GM19035 (cell line): ENCODE data around the gene GTPBP2.

Experiments
- ATAC-seq: cut with Tn5 transposase; IDR thresholded peaks from one replicate; pipeline ENCODE4 v1.9.1; 2021; ENCODE audit not compliant: unreplicated experiment

GTPBP2 gene

GRCh38 chr6:43578748-43579147 is 50.3 kb downstream of the GTPBP2 start:
- no peak for ATAC-seq

DNA sequence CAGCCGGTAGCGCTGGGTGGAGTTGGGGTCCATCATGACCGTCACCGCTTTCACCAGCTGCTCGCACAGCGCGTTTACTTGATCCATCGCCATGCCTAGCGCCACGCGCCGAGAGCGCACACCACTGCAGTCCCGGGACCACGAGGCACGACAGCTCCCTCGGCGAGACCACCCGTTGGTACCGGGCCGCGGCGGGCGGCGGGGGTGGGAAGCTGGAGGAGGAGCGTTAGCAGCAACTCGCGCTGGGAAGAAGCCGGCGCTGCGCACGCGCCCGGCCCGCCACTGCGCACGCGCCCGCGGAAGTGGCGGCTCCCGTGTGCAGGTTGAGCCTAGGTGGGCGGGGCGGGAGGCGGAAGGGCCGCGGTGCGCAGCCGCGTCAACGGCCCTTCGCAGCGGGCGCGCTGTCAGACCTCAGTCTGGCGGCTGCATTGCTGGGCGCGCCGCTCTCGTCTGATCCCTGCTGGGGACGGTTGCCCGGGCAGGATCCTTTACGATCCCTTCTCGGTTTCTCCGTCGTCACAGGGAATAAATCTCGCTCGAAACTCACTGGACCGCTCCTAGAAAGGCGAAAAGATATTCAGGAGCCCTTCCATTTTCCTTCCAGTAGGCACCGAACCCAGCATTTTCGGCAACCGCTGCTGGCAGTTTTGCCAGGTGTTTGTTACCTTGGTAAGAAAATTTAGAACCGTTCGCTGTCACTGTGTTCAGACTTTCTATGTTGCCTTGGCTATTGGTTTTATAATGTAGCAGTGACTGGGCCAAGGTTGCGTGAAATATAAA is 53.1 kb downstream of the GTPBP2 start, which contains the start of the genes POLH and XPO5:
POLH (plus strand) TSS at position 414 of the 780 bp plus-strand sequence. CDS start 6,135 bp downstream, outside the sequence.
XPO5 (minus strand) TSS at position 267 of the 780 bp plus-strand sequence; CDS start at position 93, 174 bp downstream.
- ATAC-seq = peak; percentile 86

GRCh38 chr6:43575105-43575771 is 53.8 kb downstream of the GTPBP2 start:
- peak; percentile 1 for ATAC-seq

DNA sequence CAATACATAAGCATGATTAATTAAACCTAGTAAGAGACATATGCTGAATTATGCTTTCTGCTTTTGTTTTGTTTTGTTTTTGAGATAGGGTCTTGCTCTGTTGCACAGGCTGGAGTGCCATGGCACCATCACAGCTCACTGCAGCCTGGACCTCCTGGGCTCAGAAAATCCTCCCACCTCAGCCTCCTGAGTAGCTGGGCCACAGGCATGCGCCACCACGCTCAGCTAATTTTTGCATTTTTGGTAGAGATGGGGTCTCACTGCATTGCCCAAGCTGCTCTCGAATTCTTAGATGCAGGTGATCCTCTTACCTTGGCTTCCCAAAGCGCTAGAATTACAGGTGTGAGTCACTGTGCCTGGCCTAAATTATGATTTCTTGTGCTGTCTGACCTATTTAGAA is 57.0 kb downstream of the GTPBP2 start:
- no peak for ATAC-seq

- ATAC-seq = no peak
Measured at GRCh38 chr6:43570876-43571441, 58.1 kb downstream of the GTPBP2 start.
